Body of pancreas (tissue), 4 donors: ENCODE measurements around the gene CAMTA1. TPM values are rescaled to one million over a fixed set of nuclear protein-coding genes. Genes with fewer than 3 reads are reported as not detected.

Experiments
- ATAC-seq: fragments of 150-250 bp; one replicate; pipeline ENCODE4 v1.9.1; 2016
- DNase-seq, 4 donors: peaks; one replicate each; pipeline ENCODE4 v3.0.0-alpha.2; 2019
- H3K27ac ChIP-seq, 4 donors: fragments of 200-600 bp; sonication (generic); 1 replicate in 3 of 4; 2 replicates in 1 of 4; pipeline versions ENCODE4 v1.5.1 to v1.6.1; 2016 to 2019; ENCODE audit warnings: mild to moderate bottlenecking in 1 of 4, mixed read lengths in 1 of 4, moderate library complexity in 1 of 4
- H3K27me3 ChIP-seq, 2 donors: fragments of 200-600 bp; sonication (generic); one replicate each; pipeline ENCODE4 v1.6.0; 2016; ENCODE audit warnings: mild to moderate bottlenecking in 1 of 2
- H3K36me3 ChIP-seq, 2 donors: fragments of 200-600 bp; sonication (generic); replicated peaks in 1 of 2; 2 replicates each; pipeline ENCODE4 v1.5.1; 2016; ENCODE audit warnings: low read depth in 2 of 2; ENCODE audit not compliant: insufficient read depth in 1 of 2
- H3K4me1 ChIP-seq: fragments of 200-600 bp; sonication (generic); one replicate; pipeline ENCODE4 v1.6.0; 2016
- H3K4me3 ChIP-seq, 2 donors: fragments of 200-600 bp; sonication (generic); 1 replicate in 1 of 2; 2 replicates in 1 of 2; pipeline ENCODE4 v1.5.1; 2016 to 2019
- H3K9me3 ChIP-seq, 3 donors: fragments of 200-600 bp; sonication (generic); 1 replicate in 2 of 3; 2 replicates in 1 of 3; pipeline ENCODE4 v1.5.1; 2016
- CTCF ChIP-seq, 7 experiments: fragments of 450-650 bp in 4 of 7; fragments of 200-600 bp in 3 of 7; sonication (generic) in 3 of 7; IDR thresholded peaks; one replicate each; pipeline ENCODE4 v1.5.1; 2016 to 2019; ENCODE audit warnings: antibody characterized with exemption in 7 of 7
- POLR2A ChIP-seq, 3 donors: fragments of 450-650 bp; IDR thresholded peaks; one replicate each; pipeline ENCODE4 v1.6.1; 2016; ENCODE audit warnings: antibody characterized with exemption in 3 of 3, mild to moderate bottlenecking in 2 of 3
- WGBS, 2 donors: methylation state at CpG; one replicate each; pipeline ENCODE4 v1.1.5; 2017; 5-methylcytosine and 5-hydroxymethylcytosine counted together
- intact Hi-C: fragments of 100-400 bp; cut with DNase I; formaldehyde crosslinking; loops from one replicate; pipeline ENCODE4 v1.15.1; 2023
- total RNA-seq, 2 donors: library from RNA; depleted of rRNA; stranded (reverse); fragments of >200 nt; gene quantifications; one replicate each; pipeline ENCODE4 v1.1.0, GENCODE V29; 2016

Gene CAMTA1
- total RNA-seq, 2 donors from 2014 or later: 36.3 to 59.7 TPM

- ATAC-seq: no peak
- no peaks in the 10 kb centered on the region for H3K36me3 ChIP-seq
- H3K9me3 ChIP-seq: peaks cover 0 to 5% (median 0%) of the 10 kb centered on the region in 3 donors
- no peak overlapping the region for H3K27ac ChIP-seq
- TF ChIP-seq POLR2A (IDR thresholded peaks at IDR 0.05) (no peak), CTCF (IDR thresholded peaks at IDR 0.05) (no peak)
- no peaks in the 10 kb centered on the region for H3K4me1 ChIP-seq
- intact Hi-C loops: no loop called here
- no peak overlapping the region for H3K4me3 ChIP-seq
- H3K27me3 ChIP-seq: no peaks in the 10 kb centered on the region
- DNase-seq: no peak
- 68 to 70% methylated on average over 4 of the region's 4 CpGs for WGBS, 2 donors
Observed at GRCh38 chr1:7079637-7080036, 294.4 kb downstream of the CAMTA1 start.

- WGBS, 2 donors: 55 to 57% methylated on average over 10 to 16 of the region's 17 CpGs
Observed at GRCh38 chr1:7084232-7084894, 299.1 kb downstream of the CAMTA1 start.

GRCh38 chr1:7085521-7085920 lies 300.3 kb downstream of the CAMTA1 start:
- H3K36me3 ChIP-seq: no peaks in the 10 kb centered on the region
- intact Hi-C loops: no loop called here
- H3K4me1 ChIP-seq: no peaks in the 10 kb centered on the region
- DNase-seq (no peak), ATAC-seq (no peak)
- H3K4me3 ChIP-seq: no peak overlapping the region
- H3K9me3 ChIP-seq: no peaks in the 10 kb centered on the region
- 47 to 59% methylated on average over 2 to 6 of the region's 6 CpGs for WGBS, 2 donors
- H3K27me3 ChIP-seq: no peaks in the 10 kb centered on the region
- no peak overlapping the region for H3K27ac ChIP-seq
- TF ChIP-seq POLR2A (IDR thresholded peaks at IDR 0.05): no peak
- no peak for TF ChIP-seq CTCF (IDR thresholded peaks at IDR 0.05)

More at GRCh38 chr1:7084232-7084894, 299.1 kb downstream of the CAMTA1 start:
- no peak overlapping the region for H3K27ac ChIP-seq
- H3K9me3 ChIP-seq: peaks cover 0 to 4% (median 0%) of the 10 kb centered on the region in 3 donors
- intact Hi-C loops: no loop called here
- no peaks in the 10 kb centered on the region for H3K36me3 ChIP-seq
- H3K27me3 ChIP-seq: no peaks in the 10 kb centered on the region
- DNase-seq: no peak
- no peak overlapping the region for H3K4me3 ChIP-seq
- no peak for TF ChIP-seq CTCF (IDR thresholded peaks at IDR 0.05)
- TF ChIP-seq POLR2A (IDR thresholded peaks at IDR 0.05): no peak
- no peaks in the 10 kb centered on the region for H3K4me1 ChIP-seq
- no peak for ATAC-seq

- DNase-seq (no peak), ATAC-seq (no peak)
- no peaks in the 10 kb centered on the region for H3K36me3 ChIP-seq
- H3K27ac ChIP-seq: no peak overlapping the region
- WGBS, 2 donors: 59 to 76% methylated on average over 11 of the region's 11 CpGs
- intact Hi-C loops: no loop called here
- H3K4me3 ChIP-seq: no peak overlapping the region
- H3K4me1 ChIP-seq: no peaks in the 10 kb centered on the region
- H3K27me3 ChIP-seq: no peaks in the 10 kb centered on the region
- TF ChIP-seq POLR2A (IDR thresholded peaks at IDR 0.05) (no peak), CTCF (IDR thresholded peaks at IDR 0.05) (no peak)
- no peaks in the 10 kb centered on the region for H3K9me3 ChIP-seq
Observed at GRCh38 chr1:7086106-7086505, 300.9 kb downstream of the CAMTA1 start.

- Histone ChIP-seq H3K27ac (no peak overlapping the region), H3K4me1 (no peaks in the 10 kb centered on the region), H3K27me3 (no peaks in the 10 kb centered on the region), H3K9me3 (no peaks in the 10 kb centered on the region), H3K4me3 (no peak overlapping the region), H3K36me3 (no peaks in the 10 kb centered on the region)
- intact Hi-C loops: no loop called here
- TF ChIP-seq POLR2A (IDR thresholded peaks at IDR 0.05): no peak
- TF ChIP-seq CTCF (IDR thresholded peaks at IDR 0.05): no peak
- ATAC-seq (no peak), DNase-seq (no peak)
- WGBS, 2 donors: 73 to 84% methylated on average over 6 to 9 of the region's 9 CpGs
Observed at GRCh38 chr1:7087888-7088287, 302.6 kb downstream of the CAMTA1 start.
